GM12878 (cell line): Measurements from ENCODE around the gene MRTFB. TPM values are rescaled to one million over a fixed set of nuclear protein-coding genes. Genes with fewer than 3 reads are reported as not detected.

Experiments used
- ATAC-seq: fragments of 200-7000 bp; cut with Tn5 transposase; 3 replicates; pipeline ENCODE4 v1.9.1; 2020; ENCODE audit warnings: mild to moderate bottlenecking, moderate library complexity
- BruUV-seq: library from RNA; stranded (reverse); fragments of 400-500 nt; replicated peaks from 2 replicates; lab custom pipeline; 2021; lab: Mats Ljungman, UMichigan
- CTCF ChIA-PET: fragments of 300-600 bp; sonication (Branson Sonifier 250); formaldehyde crosslinking; extraction: SDS; loops from one replicate; lab custom pipeline; 2021; ENCODE audit warnings: inconsistent platforms; lab: Yijun Ruan, JAX
- POLR2A ChIA-PET: fragments of 350-600 bp; formaldehyde crosslinking; extraction: SDS; loops from one replicate; lab custom pipeline; 2021; ENCODE audit warnings: inconsistent platforms; lab: Charles Lee
- RAD21 ChIA-PET: fragments of 300-600 bp; sonication (Branson Sonifier 250); formaldehyde crosslinking; loops from one replicate; lab custom pipeline; 2023; ENCODE audit warnings: antibody characterized with exemption; ENCODE audit not compliant: unreplicated experiment; lab: Charles Lee
- SMC1A ChIA-PET: fragments of 300-600 bp; sonication (Branson Sonifier 250); formaldehyde crosslinking; loops from one replicate; lab custom pipeline; 2023; ENCODE audit not compliant: unreplicated experiment, uncharacterized antibody; lab: Charles Lee
- DNase-seq: peaks from one replicate; pipeline ENCODE4 v3.0.0-alpha.2; 2011; ENCODE audit warnings: low read depth, low spot score
- FAIRE-seq: peaks from 3 replicates; lab custom pipeline; 2011; peaks lifted over from hg19 to GRCh38; lab: Jason Lieb, UNC
- H2AFZ ChIP-seq: 2 replicates; pipeline ENCODE4 v1.6.0; 2011; ENCODE audit warnings: low read depth, low read length, control low read depth; ENCODE audit not compliant: control insufficient read depth
- H3K27ac ChIP-seq: 2 replicates; pipeline ENCODE4 v1.5.1; 2011; ENCODE audit warnings: control low read depth; ENCODE audit not compliant: control insufficient read depth, insufficient read depth
- H3K27me3 ChIP-seq, 2 experiments: replicated peaks in 1 of 2; 2 replicates each; pipeline versions ENCODE4 v1.6.0 to v1.6.1; 2011; ENCODE audit warnings: low read length in 1 of 2; ENCODE audit not compliant: control insufficient read depth in 2 of 2, insufficient read depth in 2 of 2
- H3K36me3 ChIP-seq, 2 experiments: 2 replicates each; pipeline ENCODE4 v1.5.1; 2011; ENCODE audit warnings: low read length in 1 of 2; ENCODE audit not compliant: control insufficient read depth in 2 of 2, insufficient read depth in 2 of 2
- H3K4me1 ChIP-seq: 2 replicates; pipeline ENCODE4 v1.6.1; 2011; ENCODE audit warnings: mild to moderate bottlenecking, low read length, moderate library complexity, mixed read lengths; ENCODE audit not compliant: control insufficient read depth, insufficient read depth
- H3K4me2 ChIP-seq: 2 replicates; pipeline ENCODE4 v1.6.0; 2011; ENCODE audit warnings: control low read depth; ENCODE audit not compliant: control insufficient read depth, insufficient read depth
- H3K4me3 ChIP-seq: fragments of 200-600 bp; sonication (generic); 2 replicates; pipeline ENCODE4 v1.5.1; 2016
- H3K79me2 ChIP-seq: 2 replicates; pipeline ENCODE4 v1.6.0; 2011; ENCODE audit warnings: low read length; ENCODE audit not compliant: control insufficient read depth, insufficient read depth
- H3K9ac ChIP-seq: 2 replicates; pipeline ENCODE4 v1.8.0; 2011; ENCODE audit warnings: low read length, control low read depth, mixed read lengths; ENCODE audit not compliant: control insufficient read depth, insufficient read depth
- H3K9me3 ChIP-seq: replicated peaks from 3 replicates; pipeline ENCODE4 v1.5.1; 2011; ENCODE audit warnings: mild to moderate bottlenecking, low read length; ENCODE audit not compliant: control insufficient read depth, insufficient read depth
- H4K20me1 ChIP-seq: 2 replicates; pipeline ENCODE4 v1.6.0; 2011; ENCODE audit not compliant: control insufficient read depth, insufficient read depth
- ASH2L ChIP-seq: fragments of 300-600, 200-600 bp; sonication (generic); IDR thresholded peaks from 2 replicates; pipeline ENCODE4 v1.6.1; 2017; ENCODE audit warnings: low read depth, mild to moderate bottlenecking, borderline replicate concordance
- CREB1 ChIP-seq: IDR thresholded peaks from 2 replicates; pipeline ENCODE4 v1.6.1; 2012; ENCODE audit warnings: low read depth, mild to moderate bottlenecking, inconsistent platforms
- EED ChIP-seq: sonication (generic); IDR thresholded peaks from 2 replicates; pipeline ENCODE4 v1.6.1; 2016; ENCODE audit warnings: antibody characterized with exemption, low read depth
- ETV6 ChIP-seq, 2 experiments: fragments of 450-650 bp in 1 of 2; IDR thresholded peaks in 1 of 2; conservative IDR thresholded peaks in 1 of 2; 2 replicates each; pipeline ENCODE4 v1.6.1; 2014; ENCODE audit warnings: antibody characterized with exemption in 1 of 2, borderline replicate concordance in 1 of 2, low read depth in 1 of 2, mild to moderate bottlenecking in 1 of 2, moderate library complexity in 1 of 2
- GATAD2B ChIP-seq: fragments of 450-650 bp; conservative IDR thresholded peaks from 2 replicates; pipeline ENCODE4 v1.6.1; 2017; ENCODE audit warnings: low read depth, mild to moderate bottlenecking, moderate library complexity
- MEF2A ChIP-seq: IDR thresholded peaks from 2 replicates; pipeline ENCODE4 v1.6.1; 2011; ENCODE audit warnings: low read depth, mild to moderate bottlenecking, low read length, moderate library complexity; ENCODE audit not compliant: insufficient read depth
- NFXL1 ChIP-seq: fragments of 450-650 bp; IDR thresholded peaks from 2 replicates; pipeline ENCODE4 v1.6.1; 2017; ENCODE audit warnings: antibody characterized with exemption, mild to moderate bottlenecking, borderline replicate concordance
- SIN3A ChIP-seq: IDR thresholded peaks from 2 replicates; pipeline ENCODE4 v1.6.1; 2012; ENCODE audit warnings: low read depth, low read length, improper control_type of control experiment
- SMAD1 ChIP-seq: fragments of 450-650 bp; IDR thresholded peaks from 2 replicates; pipeline ENCODE4 v1.6.1; 2018; ENCODE audit warnings: mild to moderate bottlenecking, low read depth; ENCODE audit not compliant: partially characterized antibody
- SP1 ChIP-seq: IDR thresholded peaks from one replicate; pipeline ENCODE4 v1.6.1; 2011; ENCODE audit warnings: low read depth, low read length
- ZNF217 ChIP-seq: fragments of 450-650 bp; IDR thresholded peaks from 2 replicates; pipeline ENCODE4 v1.6.1; 2017; ENCODE audit warnings: antibody characterized with exemption, mild to moderate bottlenecking
- ZSCAN29 ChIP-seq: fragments of 450-650 bp; IDR thresholded peaks from 2 replicates; pipeline ENCODE4 v1.6.1; 2017; ENCODE audit warnings: mild to moderate bottlenecking, moderate library complexity
- ZZZ3 ChIP-seq: IDR thresholded peaks from 2 replicates; pipeline ENCODE4 v1.6.1; 2011; ENCODE audit warnings: low read depth; ENCODE audit not compliant: control insufficient read depth, insufficient read length
- WGBS: methylation state at CpG from one replicate; pipeline ENCODE4 v1.1.6; 2016; ENCODE audit warnings: low lambda C conversion rate; ENCODE audit not compliant: insufficient replicate concordance, insufficient coverage; ENCODE audit errors: missing lambda C conversion rate; 5-methylcytosine and 5-hydroxymethylcytosine counted together
- in situ Hi-C: fragments of 300-500 bp; cut with MboI; formaldehyde crosslinking; loops from 9 replicates; pipeline ENCODE4 v1.14.3; 2018; ENCODE audit warnings: mixed read lengths
- intact Hi-C: fragments of 100-400 bp; cut with micrococcal nuclease; formaldehyde crosslinking; loops from one replicate; pipeline ENCODE4 v1.14.2; 2022; ENCODE audit not compliant: unreplicated experiment
- polyA plus RNA-seq, 11 experiments: library from polyadenylated mRNA; depleted of rRNA in 4 of 11; unstranded in 6 of 11; stranded (reverse) in 5 of 11; fragments of >200 nt; fragmentation: Nextera tagmentation in 4 of 11; fragmentation: Illumina TruSeq in 1 of 11; extraction: Ambion mirVana in 4 of 11; extraction: Trizol in 1 of 11; gene quantifications; 1 replicate in 1 of 11; 2 replicates in 10 of 11; pipeline versions ENCODE4 v1.2.1 to v1.2.3, GENCODE V29; 2011 to 2016; ENCODE audit warnings: inconsistent platforms in 2 of 11, missing spikeins in 2 of 11, low read depth in 1 of 11
- total RNA-seq, 4 experiments: library from RNA; depleted of rRNA in 3 of 4; stranded (reverse); fragments of >200 nt in 3 of 4; fragmentation: Illumina TruSeq in 1 of 4; extraction: Trizol in 1 of 4; gene quantifications; 2 replicates each; pipeline versions ENCODE4 v1.2.1 to v1.2.3, GENCODE V29; 2013 to 2021
- TF ChIP-seq, protein P1 (sequence below): IDR thresholded peaks from 2 replicates; pipeline ENCODE4 v1.6.1; 2012; ENCODE audit warnings: mild to moderate bottlenecking, low read depth, low read length
- TF ChIP-seq, protein P2 (sequence below): fragments of 450-650 bp; IDR thresholded peaks from 2 replicates; pipeline ENCODE4 v1.6.1; 2016; ENCODE audit warnings: mild to moderate bottlenecking, moderate library complexity, borderline replicate concordance
- TF ChIP-seq, protein P3 (sequence below): IDR thresholded peaks from 2 replicates; pipeline ENCODE4 v1.6.1; 2011; ENCODE audit warnings: borderline replicate concordance, low read depth, mild to moderate bottlenecking, moderate library complexity, mixed read lengths, low read length; ENCODE audit not compliant: insufficient read depth; ENCODE audit errors: extremely low read length

MRTFB gene
- total and polyA plus RNA-seq, 10 of the 15 experiments (the other 5 are each of a cell fraction or from before 2014, with no cell fraction given) = 2.1 to 14.3 (median 8.0) TPM

DNA sequence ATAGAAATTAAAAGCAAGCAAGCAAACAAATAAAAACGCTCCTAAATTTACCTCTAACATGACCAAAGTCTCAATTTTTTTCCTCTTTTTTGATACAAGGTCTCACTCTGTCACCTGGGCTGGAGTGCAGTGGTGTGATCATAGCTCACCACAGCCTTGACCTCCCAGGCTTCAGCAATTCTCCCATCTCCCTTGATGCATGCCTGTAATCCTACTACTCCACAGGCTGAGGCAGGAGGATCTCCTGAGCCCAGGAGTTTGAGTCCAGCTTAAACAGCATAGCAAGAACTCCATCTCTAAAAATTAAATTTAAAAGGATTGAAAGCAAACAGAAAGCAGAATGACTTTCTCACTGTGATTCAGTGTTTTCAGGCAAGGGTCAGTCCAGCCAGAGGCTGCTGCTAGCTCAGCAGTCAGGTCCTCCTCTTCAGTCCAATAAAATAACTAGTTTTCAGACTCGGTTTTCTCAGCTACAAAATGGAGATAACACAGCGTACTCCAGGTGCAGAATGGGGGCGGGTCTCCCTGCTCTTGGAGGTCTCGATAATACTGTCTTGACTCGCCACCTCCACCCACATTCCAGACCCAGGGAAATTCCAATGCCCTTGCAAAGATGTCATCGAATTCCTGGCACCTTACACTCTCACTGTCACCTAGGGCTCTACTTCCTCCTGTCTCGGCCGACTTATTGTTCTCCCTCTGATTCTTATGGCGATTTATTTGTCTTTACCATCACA is 20.7 kb upstream of the MRTFB start:
- CTCF ChIA-PET = interaction anchor here (0.6 kb wide), 1 partner anchor 33 kb away, joined by 3 read pairs; no protein-coding TSS in a partner anchor
- Histone ChIP-seq H3K27me3 (no peaks in the 10 kb centered on the region), H3K4me3 (no peak overlapping the region), H2AFZ (no peak overlapping the region), H3K9me3 (no peaks in the 10 kb centered on the region), H3K4me2 (no peak overlapping the region), H3K36me3 (no peaks in the 10 kb centered on the region), H3K79me2 (no peaks in the 10 kb centered on the region), H3K4me1 (no peaks in the 10 kb centered on the region), H3K9ac (no peak overlapping the region), H3K27ac (no peak overlapping the region), H4K20me1 (no peaks in the 10 kb centered on the region)
- BruUV-seq = no TSS peak
- POLR2A ChIA-PET = no interaction called here
- intact Hi-C loops = no loop called here
- RAD21 ChIA-PET = no interaction called here
- SMC1A ChIA-PET = no interaction called here
- in situ Hi-C loops = no loop called here
- FAIRE-seq (no peak), ATAC-seq (no peak), DNase-seq (no peak)
- WGBS = 37% methylated on average over 10 of the region's 10 CpGs
- TF ChIP-seq SP1 (no peak), ZNF217 (no peak), EED (no peak), ZZZ3 (no peak), SIN3A (no peak), ZSCAN29 (no peak), SMAD1 (no peak), GATAD2B (no peak), MEF2A (no peak), ASH2L (no peak), CREB1 (no peak), NFXL1 (no peak), ETV6 (conservative IDR thresholded peaks at IDR 0.05 in 1 of 2, IDR thresholded peaks at IDR 0.05 in 1 of 2; ENCODE audit: borderline replicate concordance in 1 of 2, low read depth in 1 of 2) (no peak)
- TF ChIP-seq, protein P1, sequence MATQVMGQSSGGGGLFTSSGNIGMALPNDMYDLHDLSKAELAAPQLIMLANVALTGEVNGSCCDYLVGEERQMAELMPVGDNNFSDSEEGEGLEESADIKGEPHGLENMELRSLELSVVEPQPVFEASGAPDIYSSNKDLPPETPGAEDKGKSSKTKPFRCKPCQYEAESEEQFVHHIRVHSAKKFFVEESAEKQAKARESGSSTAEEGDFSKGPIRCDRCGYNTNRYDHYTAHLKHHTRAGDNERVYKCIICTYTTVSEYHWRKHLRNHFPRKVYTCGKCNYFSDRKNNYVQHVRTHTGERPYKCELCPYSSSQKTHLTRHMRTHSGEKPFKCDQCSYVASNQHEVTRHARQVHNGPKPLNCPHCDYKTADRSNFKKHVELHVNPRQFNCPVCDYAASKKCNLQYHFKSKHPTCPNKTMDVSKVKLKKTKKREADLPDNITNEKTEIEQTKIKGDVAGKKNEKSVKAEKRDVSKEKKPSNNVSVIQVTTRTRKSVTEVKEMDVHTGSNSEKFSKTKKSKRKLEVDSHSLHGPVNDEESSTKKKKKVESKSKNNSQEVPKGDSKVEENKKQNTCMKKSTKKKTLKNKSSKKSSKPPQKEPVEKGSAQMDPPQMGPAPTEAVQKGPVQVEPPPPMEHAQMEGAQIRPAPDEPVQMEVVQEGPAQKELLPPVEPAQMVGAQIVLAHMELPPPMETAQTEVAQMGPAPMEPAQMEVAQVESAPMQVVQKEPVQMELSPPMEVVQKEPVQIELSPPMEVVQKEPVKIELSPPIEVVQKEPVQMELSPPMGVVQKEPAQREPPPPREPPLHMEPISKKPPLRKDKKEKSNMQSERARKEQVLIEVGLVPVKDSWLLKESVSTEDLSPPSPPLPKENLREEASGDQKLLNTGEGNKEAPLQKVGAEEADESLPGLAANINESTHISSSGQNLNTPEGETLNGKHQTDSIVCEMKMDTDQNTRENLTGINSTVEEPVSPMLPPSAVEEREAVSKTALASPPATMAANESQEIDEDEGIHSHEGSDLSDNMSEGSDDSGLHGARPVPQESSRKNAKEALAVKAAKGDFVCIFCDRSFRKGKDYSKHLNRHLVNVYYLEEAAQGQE = no peak
- TF ChIP-seq, protein P2, sequence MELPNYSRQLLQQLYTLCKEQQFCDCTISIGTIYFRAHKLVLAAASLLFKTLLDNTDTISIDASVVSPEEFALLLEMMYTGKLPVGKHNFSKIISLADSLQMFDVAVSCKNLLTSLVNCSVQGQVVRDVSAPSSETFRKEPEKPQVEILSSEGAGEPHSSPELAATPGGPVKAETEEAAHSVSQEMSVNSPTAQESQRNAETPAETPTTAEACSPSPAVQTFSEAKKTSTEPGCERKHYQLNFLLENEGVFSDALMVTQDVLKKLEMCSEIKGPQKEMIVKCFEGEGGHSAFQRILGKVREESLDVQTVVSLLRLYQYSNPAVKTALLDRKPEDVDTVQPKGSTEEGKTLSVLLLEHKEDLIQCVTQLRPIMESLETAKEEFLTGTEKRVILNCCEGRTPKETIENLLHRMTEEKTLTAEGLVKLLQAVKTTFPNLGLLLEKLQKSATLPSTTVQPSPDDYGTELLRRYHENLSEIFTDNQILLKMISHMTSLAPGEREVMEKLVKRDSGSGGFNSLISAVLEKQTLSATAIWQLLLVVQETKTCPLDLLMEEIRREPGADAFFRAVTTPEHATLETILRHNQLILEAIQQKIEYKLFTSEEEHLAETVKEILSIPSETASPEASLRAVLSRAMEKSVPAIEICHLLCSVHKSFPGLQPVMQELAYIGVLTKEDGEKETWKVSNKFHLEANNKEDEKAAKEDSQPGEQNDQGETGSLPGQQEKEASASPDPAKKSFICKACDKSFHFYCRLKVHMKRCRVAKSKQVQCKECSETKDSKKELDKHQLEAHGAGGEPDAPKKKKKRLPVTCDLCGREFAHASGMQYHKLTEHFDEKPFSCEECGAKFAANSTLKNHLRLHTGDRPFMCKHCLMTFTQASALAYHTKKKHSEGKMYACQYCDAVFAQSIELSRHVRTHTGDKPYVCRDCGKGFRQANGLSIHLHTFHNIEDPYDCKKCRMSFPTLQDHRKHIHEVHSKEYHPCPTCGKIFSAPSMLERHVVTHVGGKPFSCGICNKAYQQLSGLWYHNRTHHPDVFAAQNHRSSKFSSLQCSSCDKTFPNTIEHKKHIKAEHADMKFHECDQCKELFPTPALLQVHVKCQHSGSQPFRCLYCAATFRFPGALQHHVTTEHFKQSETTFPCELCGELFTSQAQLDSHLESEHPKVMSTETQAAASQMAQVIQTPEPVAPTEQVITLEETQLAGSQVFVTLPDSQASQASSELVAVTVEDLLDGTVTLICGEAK = no peak
- TF ChIP-seq, protein P3, sequence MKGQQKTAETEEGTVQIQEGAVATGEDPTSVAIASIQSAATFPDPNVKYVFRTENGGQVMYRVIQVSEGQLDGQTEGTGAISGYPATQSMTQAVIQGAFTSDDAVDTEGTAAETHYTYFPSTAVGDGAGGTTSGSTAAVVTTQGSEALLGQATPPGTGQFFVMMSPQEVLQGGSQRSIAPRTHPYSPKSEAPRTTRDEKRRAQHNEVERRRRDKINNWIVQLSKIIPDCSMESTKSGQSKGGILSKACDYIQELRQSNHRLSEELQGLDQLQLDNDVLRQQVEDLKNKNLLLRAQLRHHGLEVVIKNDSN = no peak
